Measurements from ENCODE around the gene SMARCA2. TPM values are rescaled to one million over a fixed set of nuclear protein-coding genes. Genes with fewer than 3 reads are reported as not detected.

Gene SMARCA2
- total RNA-seq, 1 donor from 2014 or later, result 4.2 TPM

DNA sequence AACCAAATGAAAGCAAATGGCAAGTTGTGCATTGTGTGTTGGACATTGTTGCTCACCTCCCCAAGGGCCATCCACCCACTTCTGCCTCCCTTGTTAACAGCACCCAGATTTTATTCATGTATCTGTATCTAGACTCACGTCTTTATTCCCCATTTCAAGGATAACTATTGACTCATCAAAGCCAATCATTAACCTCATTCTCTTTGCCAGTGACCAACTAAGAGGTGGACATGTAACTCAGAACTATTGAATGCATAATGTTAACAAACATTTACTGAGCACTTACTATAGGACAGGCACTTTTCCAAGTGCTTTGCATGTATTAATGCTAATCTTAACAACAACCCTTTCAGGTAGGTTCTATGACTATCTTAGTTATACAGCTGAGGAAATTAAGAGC is 45.2 kb upstream of the SMARCA2 start:
- Histone ChIP-seq H3K79me2 (ENCODE audit: low read depth) (no peaks in the 10 kb centered on the region), H3K27me3 (no peaks in the 10 kb centered on the region), H3K4me1 (no peaks in the 10 kb centered on the region), H3K9ac (no peak overlapping the region), H3F3A (ENCODE audit: low read depth) (no peaks in the 10 kb centered on the region), H3K4me2 (no peak overlapping the region), H3K36me3 (no peaks in the 10 kb centered on the region), H3K9me3 (ENCODE audit: low read depth) (no peaks in the 10 kb centered on the region), H3K4me3 (no peak overlapping the region), H4K20me1 (ENCODE audit: low read depth) (no peaks in the 10 kb centered on the region), H2AFZ (replicated peaks) (no peak overlapping the region), H3K27ac (no peak overlapping the region)
- H3K4me3 Mint-ChIP-seq, result no peak overlapping the region
- no peaks in the 10 kb centered on the region for H3K4me1 Mint-ChIP-seq
- TF ChIP-seq EZH2phosphoT487 (IDR thresholded peaks at IDR 0.05) (no peak), EZH2 (IDR thresholded peaks at IDR 0.05) (no peak)
- TF ChIP-seq, protein P1, sequence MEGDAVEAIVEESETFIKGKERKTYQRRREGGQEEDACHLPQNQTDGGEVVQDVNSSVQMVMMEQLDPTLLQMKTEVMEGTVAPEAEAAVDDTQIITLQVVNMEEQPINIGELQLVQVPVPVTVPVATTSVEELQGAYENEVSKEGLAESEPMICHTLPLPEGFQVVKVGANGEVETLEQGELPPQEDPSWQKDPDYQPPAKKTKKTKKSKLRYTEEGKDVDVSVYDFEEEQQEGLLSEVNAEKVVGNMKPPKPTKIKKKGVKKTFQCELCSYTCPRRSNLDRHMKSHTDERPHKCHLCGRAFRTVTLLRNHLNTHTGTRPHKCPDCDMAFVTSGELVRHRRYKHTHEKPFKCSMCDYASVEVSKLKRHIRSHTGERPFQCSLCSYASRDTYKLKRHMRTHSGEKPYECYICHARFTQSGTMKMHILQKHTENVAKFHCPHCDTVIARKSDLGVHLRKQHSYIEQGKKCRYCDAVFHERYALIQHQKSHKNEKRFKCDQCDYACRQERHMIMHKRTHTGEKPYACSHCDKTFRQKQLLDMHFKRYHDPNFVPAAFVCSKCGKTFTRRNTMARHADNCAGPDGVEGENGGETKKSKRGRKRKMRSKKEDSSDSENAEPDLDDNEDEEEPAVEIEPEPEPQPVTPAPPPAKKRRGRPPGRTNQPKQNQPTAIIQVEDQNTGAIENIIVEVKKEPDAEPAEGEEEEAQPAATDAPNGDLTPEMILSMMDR (IDR thresholded peaks at IDR 0.05), result no peak
- H3K36me3 Mint-ChIP-seq, result no peaks in the 10 kb centered on the region
- no peak overlapping the region for H3K27ac Mint-ChIP-seq
- no peak for DNase-seq (ENCODE audit: low spot score)
- H3K9me3 Mint-ChIP-seq, result peaks cover 11% of the 10 kb centered on the region
- peaks cover 2% of the 10 kb centered on the region for H3K27me3 Mint-ChIP-seq (ENCODE audit: insufficient read depth, low read depth)

DNA sequence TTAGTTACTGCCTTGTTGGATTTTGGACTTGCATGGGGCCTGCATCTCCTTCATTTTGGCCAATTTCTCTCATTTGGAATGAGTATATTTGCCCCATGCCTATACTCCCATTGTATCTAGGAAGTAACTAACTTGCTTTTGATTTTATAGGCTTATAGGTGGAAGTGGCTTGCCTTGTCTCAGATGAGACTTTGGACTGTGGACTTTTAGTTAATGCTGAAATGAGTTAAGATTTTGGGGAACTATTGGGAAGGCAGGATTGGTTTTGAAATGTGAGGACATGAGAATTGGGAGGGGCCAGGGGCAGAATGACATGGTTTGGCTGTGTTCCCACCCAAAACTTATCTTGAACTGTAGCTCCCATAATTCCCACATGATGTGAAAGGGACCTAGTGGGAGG is 42.5 kb upstream of the SMARCA2 start:
- no peak overlapping the region for H3K4me3 ChIP-seq
- H2AFZ ChIP-seq (replicated peaks), result no peak overlapping the region
- H3K27me3 Mint-ChIP-seq (ENCODE audit: insufficient read depth, low read depth), result peaks cover 2% of the 10 kb centered on the region
- no peaks in the 10 kb centered on the region for H3K79me2 ChIP-seq (ENCODE audit: low read depth)
- H3K4me3 Mint-ChIP-seq, result no peak overlapping the region
- H3K4me2 ChIP-seq, result no peak overlapping the region
- H3F3A ChIP-seq (ENCODE audit: low read depth), result no peaks in the 10 kb centered on the region
- no peak overlapping the region for H3K9ac ChIP-seq
- no peak overlapping the region for H3K27ac ChIP-seq
- H3K9me3 Mint-ChIP-seq, result peaks cover 11% of the 10 kb centered on the region
- no peaks in the 10 kb centered on the region for H3K36me3 Mint-ChIP-seq
- TF ChIP-seq EZH2phosphoT487 (IDR thresholded peaks at IDR 0.05) (no peak), EZH2 (IDR thresholded peaks at IDR 0.05) (no peak)
- TF ChIP-seq, protein P1 (IDR thresholded peaks at IDR 0.05), result no peak
- no peaks in the 10 kb centered on the region for H3K36me3 ChIP-seq
- no peaks in the 10 kb centered on the region for H3K4me1 ChIP-seq
- H4K20me1 ChIP-seq (ENCODE audit: low read depth), result no peaks in the 10 kb centered on the region
- no peak for DNase-seq (ENCODE audit: low spot score)
- no peaks in the 10 kb centered on the region for H3K27me3 ChIP-seq
- H3K27ac Mint-ChIP-seq, result no peak overlapping the region
- H3K4me1 Mint-ChIP-seq, result no peaks in the 10 kb centered on the region
- no peaks in the 10 kb centered on the region for H3K9me3 ChIP-seq (ENCODE audit: low read depth)

DNA sequence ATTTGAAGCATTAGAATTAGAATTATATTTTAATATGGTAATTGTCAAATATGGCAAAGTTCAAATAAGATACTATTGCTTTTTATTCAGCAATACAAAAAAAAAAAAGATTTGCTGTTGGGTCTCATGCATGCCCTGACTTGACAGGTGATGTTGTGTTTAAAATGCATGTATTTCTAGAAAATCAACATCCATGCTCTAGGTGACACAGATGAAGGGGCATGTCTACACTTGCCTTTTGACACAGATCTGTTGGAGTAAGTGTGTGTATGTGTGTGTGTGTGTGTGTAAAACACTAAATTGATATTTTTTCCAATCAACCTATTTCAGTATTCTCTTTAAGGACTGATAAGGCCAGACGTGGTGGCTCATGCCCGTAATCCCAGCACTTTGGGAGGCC is 38.1 kb upstream of the SMARCA2 start:
- Mint-ChIP-seq H3K4me1 (no peaks in the 10 kb centered on the region), H3K27ac (no peak overlapping the region), H3K9me3 (peaks cover 8% of the 10 kb centered on the region), H3K4me3 (no peak overlapping the region), H3K27me3 (ENCODE audit: insufficient read depth, low read depth) (peaks cover 5% of the 10 kb centered on the region), H3K36me3 (no peaks in the 10 kb centered on the region)
- Histone ChIP-seq H3K4me2 (no peak overlapping the region), H2AFZ (replicated peaks) (no peak overlapping the region), H3K4me1 (no peaks in the 10 kb centered on the region), H3F3A (ENCODE audit: low read depth) (no peaks in the 10 kb centered on the region), H3K27me3 (no peaks in the 10 kb centered on the region), H3K4me3 (no peak overlapping the region), H3K9me3 (ENCODE audit: low read depth) (no peaks in the 10 kb centered on the region), H3K79me2 (ENCODE audit: low read depth) (no peaks in the 10 kb centered on the region), H3K9ac (no peak overlapping the region), H4K20me1 (ENCODE audit: low read depth) (no peaks in the 10 kb centered on the region), H3K27ac (no peak overlapping the region), H3K36me3 (no peaks in the 10 kb centered on the region)
- no peak for DNase-seq (ENCODE audit: low spot score)
- TF ChIP-seq EZH2phosphoT487 (IDR thresholded peaks at IDR 0.05), result no peak
- no peak for TF ChIP-seq EZH2 (IDR thresholded peaks at IDR 0.05)
- TF ChIP-seq, protein P1 (IDR thresholded peaks at IDR 0.05), result no peak
